Fibroblast of mammary gland (primary cell): ENCODE measurements around the gene CCNL2.

Experiments used
- DNase-seq: peaks from one replicate; pipeline ENCODE4 v3.0.0-alpha.2; 2010; ENCODE audit warnings: low read depth
- H3K4me3 ChIP-seq: 2 replicates; pipeline ENCODE4 v1.5.1; 2011; ENCODE audit warnings: low read depth, mild to moderate bottlenecking, low read length, moderate library complexity; ENCODE audit not compliant: control insufficient read depth
- CTCF ChIP-seq: conservative IDR thresholded peaks from 2 replicates; pipeline ENCODE4 v1.5.1; 2011; ENCODE audit warnings: low read depth, low read length, inconsistent platforms; ENCODE audit not compliant: control insufficient read depth, insufficient read depth

Gene CCNL2

GRCh38 chr1:1427106-1427819 is 28.1 kb upstream of the CCNL2 start:
- H3K4me3 ChIP-seq, result no peak overlapping the region
- TF ChIP-seq CTCF, result no peak
- DNase-seq, result no peak

GRCh38 chr1:1426496-1427105 is 27.5 kb upstream of the CCNL2 start:
- DNase-seq, result no peak
- no peak for TF ChIP-seq CTCF
- H3K4me3 ChIP-seq, result no peak overlapping the region

GRCh38 chr1:1425753-1426495 is 26.8 kb upstream of the CCNL2 start:
- no peak for TF ChIP-seq CTCF
- H3K4me3 ChIP-seq, result no peak overlapping the region
- no peak for DNase-seq

- no peak overlapping the region for H3K4me3 ChIP-seq
- TF ChIP-seq CTCF, result no peak
- DNase-seq, result no peak
Observed at GRCh38 chr1:1425426-1425752, 26.3 kb upstream of the CCNL2 start.

GRCh38 chr1:1424707-1425106 is 25.6 kb upstream of the CCNL2 start:
- no peak for DNase-seq
- no peak for TF ChIP-seq CTCF
- H3K4me3 ChIP-seq, result no peak overlapping the region

GRCh38 chr1:1423245-1423597 is 24.1 kb upstream of the CCNL2 start:
- H3K4me3 ChIP-seq, result no peak overlapping the region
- DNase-seq, result no peak
- no peak for TF ChIP-seq CTCF
